HUDEP-2 (cell line): ENCODE measurements around the gene UBXN4.
A peak's percentile ranks its signal among the peaks of the same experiment; 100 is the strongest.
"Not testable (repeated sequence)": the region's sequence is repeated elsewhere in the genome, so short reads cannot be mapped to it uniquely, and the experiment has no call there.

Source experiments
- DNase-seq, 76 experiments: peaks; one replicate each; lab custom pipeline; 2025; ENCODE audit not compliant: unreplicated experiment in 76 of 76; lab: John Stamatoyannopoulos, UW

UBXN4 gene, protein sequence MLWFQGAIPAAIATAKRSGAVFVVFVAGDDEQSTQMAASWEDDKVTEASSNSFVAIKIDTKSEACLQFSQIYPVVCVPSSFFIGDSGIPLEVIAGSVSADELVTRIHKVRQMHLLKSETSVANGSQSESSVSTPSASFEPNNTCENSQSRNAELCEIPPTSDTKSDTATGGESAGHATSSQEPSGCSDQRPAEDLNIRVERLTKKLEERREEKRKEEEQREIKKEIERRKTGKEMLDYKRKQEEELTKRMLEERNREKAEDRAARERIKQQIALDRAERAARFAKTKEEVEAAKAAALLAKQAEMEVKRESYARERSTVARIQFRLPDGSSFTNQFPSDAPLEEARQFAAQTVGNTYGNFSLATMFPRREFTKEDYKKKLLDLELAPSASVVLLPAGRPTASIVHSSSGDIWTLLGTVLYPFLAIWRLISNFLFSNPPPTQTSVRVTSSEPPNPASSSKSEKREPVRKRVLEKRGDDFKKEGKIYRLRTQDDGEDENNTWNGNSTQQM

DNA sequence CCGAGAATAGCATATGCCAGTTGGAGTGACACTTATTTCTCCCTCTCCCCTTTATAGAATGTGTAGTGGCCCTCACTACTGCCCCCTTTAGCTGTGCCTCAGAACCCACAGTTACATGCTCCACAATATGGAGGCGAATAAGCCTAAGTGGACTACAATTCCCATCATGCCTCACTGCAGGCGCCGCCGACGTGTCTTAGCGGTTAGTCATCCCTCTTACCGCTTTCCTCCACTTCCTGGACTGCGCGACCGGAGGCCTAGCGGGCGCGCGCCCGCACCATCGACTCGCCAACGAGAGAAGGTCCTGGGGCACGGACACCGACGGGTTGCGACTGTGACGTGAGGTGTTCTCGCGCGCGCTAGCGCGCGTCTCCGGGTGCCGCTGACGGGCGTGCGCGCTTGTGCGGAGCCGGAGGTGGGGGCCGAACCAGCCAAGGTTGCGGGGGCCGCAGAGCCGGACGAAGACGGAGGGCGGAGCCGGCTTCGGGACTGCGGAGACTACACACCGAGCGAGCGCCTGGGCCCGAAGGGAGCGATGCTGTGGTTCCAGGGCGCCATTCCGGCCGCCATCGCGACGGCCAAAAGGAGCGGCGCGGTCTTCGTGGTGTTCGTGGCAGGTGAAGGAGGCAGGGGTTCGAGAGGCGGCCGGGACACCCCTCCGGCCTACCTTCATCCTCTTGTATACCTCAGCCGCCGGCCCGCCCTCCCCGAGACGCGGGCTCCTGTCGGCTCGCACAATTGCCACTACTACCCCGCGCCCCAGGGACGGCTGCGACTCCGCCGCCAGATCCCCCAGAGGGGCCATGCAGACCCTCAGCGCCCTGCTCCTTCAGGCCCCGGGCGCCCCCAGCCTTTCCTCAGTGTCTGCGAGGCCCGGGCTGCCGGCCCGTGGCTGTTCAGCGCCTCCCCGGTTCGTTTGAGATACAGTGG lies at the start of gene UBXN4:
Gene UBXN4, plus strand, starts transcription at position 461 of the 930 bp plus-strand sequence. Its CDS starts 75 bp downstream, at position 536.
- peak; percentile 19 to 97 (median 93) for DNase-seq

DNA sequence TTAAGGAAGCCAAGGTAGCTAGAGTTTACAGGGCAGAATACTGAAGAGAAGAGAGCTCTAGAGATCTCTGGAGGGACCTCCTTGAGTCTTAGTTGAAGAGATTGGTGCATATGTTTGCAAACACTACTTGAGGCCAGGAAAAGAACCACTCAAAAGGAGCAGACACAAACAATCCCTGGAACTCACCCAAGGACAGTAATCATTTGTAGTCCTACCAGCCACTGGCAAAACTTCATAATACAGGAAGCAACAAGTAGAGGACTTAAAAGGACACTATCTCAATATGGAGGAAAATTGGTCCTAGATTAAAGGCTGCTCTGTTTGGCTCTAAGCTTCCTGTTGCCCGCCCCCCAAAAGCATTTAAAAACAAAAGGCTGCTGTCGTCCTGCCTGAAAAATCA lies 46.9 kb upstream of the UBXN4 start:
- no peak for DNase-seq

DNA sequence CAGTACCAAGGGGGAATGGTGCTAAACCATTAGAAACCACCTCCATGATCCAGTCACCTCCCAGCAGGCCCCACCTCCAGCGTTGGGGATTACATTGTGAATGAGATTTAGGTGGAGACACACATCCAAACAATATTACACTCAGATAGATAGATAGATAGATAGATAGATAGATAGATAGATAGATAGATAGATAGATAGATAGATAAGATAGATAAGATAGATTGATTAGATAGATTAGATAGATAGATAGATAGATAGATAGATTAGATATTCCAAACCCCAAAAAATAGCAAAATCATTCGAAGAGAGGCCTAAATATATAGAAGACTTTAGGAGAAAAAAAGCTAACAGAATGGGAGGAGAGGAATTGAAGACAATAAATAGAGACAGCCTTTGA lies 42.8 kb upstream of the UBXN4 start:
- no peak for DNase-seq

DNA sequence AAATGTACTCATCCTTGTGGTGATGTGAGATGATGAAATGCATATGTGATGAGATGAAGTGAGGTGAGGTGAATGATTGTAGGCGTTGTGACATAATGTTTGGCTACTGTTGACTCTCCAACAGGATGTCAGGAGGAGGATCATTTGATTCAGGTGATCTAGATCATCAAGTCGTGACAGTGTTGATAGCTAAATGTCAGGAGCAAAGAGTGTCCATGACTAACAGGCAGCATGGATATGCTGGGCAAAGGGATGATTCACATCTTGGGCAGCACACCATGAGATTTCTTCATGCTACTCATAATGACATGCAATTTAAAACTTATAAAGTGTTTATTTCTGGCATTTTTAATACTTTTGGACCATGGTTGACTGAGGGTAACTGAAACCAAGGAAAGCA lies 40.2 kb upstream of the UBXN4 start:
- no peak for DNase-seq

DNA sequence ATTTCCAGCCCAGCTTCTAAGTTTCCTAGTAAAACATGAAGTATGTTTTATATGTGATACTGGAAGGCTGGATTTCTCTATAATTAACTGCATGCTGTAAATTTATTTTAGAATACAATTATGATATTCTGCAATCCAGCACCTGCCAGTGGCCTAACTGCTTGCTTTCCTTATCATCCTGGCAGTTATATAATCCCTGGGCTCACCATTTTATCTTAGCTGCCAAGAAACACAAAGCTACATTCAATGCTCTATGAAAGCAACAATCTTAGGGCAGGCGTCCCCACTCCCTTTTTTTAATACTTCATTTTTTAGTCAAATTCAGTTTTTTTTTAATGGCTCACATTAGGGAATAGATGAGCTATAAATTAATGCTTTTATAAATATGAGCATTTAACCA lies 38.4 kb upstream of the UBXN4 start:
- peak in 1 of 76 experiments; percentile 1 for DNase-seq

DNA sequence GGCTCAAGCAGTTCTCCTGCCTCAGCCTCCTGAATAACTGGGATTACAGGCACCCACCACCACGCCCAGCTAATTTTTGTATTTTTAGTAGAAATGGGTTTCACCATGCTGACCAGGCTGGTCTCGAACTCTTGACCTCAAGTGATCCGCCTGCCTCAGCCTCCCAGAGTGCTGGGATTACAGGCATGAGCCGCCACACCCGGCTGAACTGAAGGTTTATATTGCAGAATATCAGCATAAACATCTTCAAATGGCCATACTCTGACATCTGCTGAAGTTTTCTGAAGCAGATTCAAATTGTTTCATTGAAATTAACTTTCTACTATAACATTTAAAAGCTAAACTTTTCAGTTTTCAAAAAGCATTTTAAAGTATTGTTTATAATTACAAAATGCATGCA lies 37.6 kb upstream of the UBXN4 start:
- not testable (repeated sequence) for DNase-seq

DNA sequence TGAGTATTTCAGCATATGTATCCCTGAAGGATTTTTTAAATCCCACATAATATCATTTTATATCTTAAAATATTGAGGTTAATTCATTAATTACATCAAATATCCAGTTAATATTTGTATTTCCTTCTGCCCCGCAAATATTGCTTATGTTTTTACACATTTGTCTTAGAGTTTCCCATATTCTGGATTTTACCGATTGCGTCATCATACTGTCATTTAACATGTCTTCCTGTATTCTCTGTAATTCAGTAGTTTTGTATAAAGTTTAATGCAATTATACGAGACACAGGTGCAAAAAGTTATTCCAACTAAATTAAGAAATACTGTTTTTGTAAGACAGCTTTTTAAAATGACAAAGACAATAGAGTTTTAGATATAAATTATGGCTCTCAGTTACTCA lies 33.5 kb upstream of the UBXN4 start:
- DNase-seq, result no peak

DNA sequence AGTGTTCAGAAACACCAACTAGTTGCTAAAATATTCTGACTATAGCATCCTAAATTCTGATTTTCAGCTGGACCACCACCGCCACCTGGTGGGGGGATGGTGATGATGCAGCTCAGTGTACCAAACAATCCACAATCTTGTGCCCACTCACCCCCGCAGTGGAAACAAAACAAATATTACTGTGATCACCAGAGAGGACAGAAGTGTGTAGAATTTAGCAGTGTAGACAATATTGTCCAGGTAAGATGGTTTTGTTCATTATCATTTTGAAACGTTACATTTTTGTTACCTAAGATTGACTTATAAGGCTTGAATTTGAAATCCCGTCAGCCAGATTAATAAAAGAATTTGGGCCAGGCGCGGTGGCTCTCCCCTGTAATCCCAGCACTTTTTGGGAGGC lies 31.7 kb upstream of the UBXN4 start:
- DNase-seq, result peak in 51 of 76 experiments; percentile 2 to 58 (median 33)

DNA sequence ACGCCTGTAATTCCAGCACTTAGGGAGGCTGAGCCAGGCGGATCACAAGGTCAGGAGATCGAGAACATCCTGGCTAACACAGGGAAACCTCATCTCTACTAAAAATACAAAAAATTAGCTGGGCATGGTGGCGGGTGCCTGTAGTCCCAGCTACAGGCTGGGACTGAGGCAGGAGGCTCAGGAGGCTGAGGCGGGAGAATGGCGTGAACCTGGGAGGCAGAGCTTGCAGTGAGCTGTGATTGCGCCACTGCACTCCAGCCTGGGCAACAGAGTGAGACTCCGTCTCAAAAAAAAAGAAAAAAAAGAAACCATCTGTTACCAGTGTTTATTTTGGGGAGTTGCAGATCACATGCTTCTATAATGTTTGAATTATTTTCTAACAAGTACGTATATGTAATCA lies 26.6 kb upstream of the UBXN4 start:
- not testable (repeated sequence) for DNase-seq

DNA sequence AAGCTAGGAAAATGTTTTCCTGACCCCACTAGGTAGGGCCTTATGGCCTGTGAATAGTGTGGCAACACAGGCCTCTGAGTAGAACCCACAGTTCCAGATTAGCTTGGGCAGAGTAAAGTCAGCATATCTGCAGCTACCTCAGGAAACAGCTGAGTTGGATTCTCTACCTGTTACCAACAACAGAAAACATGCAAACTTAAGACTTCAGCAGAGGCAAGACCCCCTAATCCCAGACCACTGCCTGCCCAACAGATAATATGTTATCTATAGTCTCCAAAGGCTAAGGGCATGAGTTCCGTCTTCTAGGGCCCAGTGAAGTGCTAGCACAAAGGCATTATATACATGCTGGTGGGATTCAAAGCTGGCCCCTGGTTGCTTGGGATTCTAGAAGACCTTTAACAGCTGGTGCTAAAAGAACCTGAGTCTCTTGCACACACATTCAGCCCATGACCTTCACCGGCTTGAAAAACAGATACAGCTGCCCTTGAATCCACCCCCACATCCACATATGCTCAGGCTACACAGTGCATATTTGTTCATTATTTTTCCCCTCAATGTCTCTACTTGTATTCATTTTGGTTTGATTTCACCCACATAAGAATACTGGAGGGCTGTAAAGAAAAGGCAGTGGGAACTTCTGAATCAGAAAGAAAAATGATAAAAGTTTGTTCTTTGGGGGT lies 13.5 kb upstream of the UBXN4 start:
- peak in 1 of 76 experiments; percentile 1 for DNase-seq

DNA sequence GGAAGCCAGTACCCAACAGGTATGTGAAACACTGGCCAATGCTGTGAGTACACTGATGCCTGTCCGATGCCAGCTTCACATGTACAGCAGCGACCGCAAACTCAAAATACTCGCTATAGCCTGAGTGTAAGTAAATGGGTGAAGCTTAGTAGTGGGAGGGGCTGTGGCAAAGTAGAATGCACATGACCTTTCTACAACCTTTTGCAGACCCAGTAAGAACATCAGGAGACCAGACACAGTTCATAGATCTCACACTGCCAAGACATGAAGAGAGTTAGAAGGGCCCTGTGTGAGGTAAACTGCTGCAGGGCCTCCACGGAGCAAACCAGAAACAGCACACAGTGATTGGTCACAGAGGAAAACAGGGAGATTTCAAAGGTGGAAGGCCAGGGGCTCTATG lies 9.1 kb upstream of the UBXN4 start:
- no peak for DNase-seq

DNA sequence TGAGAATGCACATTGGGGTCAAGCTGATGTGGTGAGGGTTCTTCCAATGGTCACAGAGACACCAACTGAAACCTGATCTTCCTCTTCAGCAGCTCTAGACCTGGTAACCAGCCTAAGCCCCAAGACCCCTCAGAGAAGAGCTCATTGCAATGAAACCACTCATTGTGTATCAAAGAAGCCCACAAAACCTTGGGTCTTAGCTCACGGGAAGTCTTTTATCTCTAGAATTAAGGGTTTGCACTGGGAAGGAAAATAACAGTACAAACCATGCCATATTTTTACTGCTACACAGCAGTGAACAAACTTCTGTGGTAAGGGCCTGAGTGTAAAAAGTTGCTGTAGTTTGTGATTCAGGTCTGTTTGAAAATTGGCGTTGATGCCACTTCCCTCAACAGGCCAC lies 8.6 kb upstream of the UBXN4 start:
- DNase-seq, result no peak

DNA sequence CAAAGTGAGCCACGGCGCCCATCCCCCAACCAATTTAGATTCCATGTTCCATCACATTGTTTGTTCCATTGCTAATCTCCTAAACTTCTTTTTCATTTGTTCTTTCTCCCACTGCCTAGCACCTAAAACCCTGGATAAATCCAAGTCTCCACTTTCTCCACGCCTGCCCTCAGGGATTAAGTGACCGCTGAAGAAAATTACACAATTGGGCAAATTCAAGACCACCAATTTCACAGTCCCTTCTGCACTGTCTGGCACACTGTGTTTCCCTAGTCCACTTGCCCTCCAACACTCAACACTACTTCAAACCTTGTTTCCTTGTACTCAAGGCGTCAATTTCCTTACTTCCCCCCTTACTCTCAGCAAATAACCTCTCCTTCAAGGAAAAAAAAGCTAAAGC lies 5.1 kb upstream of the UBXN4 start:
- DNase-seq, result no peak

DNA sequence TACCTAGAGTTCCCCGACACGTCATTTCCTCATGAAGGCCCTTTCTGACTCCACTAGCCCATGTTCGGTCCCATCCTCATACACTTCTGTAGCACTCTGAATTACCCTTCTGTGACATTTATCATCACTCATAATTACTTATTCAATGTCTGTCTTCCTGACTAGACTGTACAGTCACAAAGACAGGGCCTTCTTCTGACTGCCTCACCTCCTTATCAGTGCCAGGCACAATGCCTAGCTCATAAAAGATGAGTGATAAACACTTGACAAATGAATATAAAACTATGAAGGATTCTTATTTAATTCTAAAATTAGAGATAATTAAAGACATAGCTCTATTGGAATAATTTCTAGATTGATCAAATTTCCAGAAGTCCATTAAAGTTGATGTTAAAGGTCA lies 1.4 kb upstream of the UBXN4 start:
- DNase-seq, result peak in 28 of 76 experiments; percentile 1 to 54 (median 8)

DNA sequence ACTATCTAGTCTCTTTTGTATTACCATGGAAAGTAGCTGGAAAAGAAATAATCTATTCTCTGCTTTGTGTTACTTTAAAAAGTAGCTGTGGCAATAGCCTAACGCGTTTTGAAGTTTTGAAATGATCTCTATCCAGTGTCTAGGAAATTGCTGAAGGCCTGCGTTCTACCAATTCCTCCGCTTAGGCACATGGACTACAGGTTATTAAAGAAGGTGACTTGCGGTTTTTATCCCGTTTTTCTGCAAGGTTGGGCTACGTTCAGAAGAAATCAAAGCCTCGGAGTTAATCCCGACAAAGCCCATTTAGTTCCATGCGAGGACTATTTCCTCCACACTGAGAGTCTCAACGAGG lies 636 bp upstream of the UBXN4 start:
- no peak for DNase-seq

DNA sequence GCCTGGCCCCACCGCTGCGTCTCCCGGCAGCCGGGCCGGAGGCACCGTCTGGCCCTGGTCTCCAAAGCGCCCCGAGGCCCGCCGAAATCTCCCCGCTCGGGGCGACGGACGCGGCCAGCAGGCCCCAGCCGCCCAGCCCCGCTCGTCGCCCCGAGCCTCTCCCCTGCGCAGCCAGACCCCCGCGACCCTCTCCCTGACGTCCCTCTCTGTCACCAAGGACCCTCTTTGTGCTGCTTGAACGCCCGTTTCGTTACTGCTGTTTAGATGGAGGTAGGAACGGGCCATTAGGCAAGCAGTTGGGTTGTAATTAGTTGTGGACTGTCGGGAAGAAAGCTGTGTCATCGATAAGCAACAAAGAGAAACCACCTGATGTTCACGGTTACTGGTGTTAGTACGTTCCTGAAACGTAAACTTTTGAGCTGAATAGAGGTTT lies 686 bp downstream of the UBXN4 start:
- peak in 30 of 76 experiments; percentile 2 to 58 (median 23) for DNase-seq

DNA sequence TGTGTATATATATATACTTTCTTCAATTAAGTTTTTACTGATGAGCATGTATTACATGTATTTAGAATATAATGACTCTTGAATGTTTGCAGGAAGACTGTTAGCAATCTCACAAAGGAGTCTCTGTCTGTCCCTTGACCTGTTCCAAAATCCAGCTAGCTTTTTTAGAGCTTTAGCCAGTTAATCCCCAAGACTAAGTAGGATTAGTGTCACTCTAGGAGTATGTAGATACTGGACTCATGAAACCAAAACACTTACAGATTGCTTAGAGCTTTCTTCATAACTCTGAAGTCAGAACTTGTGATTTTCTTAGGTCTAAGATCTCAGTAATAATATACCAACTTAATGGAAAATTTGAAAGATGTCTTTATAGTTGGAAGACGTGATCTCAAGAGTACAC lies 2.2 kb downstream of the UBXN4 start:
- no peak for DNase-seq

DNA sequence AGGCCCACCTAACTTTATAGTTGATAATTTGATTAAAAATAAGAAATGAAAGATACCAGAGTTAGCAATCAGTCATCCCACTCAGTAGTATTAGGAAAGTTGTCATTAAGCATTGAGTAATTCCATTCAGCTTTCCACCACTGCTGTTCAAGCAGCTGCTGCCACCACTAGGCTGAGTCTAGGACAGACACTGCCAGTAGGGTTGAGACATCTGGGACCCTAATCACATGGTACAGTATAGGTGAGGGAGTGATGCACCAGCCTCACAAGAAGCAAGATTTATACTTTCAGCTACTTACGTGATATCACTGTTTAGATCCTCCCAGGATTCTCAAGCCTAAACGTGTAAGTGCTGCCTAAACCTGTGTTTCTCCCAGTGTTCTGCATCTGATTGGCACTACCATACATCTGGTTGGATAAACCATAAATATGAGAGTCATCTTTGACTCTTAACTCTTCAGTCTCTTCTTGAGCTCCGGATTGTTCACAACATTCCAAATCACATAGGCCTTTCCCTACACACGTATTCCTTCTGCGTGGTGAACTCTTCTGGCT lies 3.2 kb downstream of the UBXN4 start:
- DNase-seq, result peak in 27 of 76 experiments; percentile 2 to 59 (median 12)

DNA sequence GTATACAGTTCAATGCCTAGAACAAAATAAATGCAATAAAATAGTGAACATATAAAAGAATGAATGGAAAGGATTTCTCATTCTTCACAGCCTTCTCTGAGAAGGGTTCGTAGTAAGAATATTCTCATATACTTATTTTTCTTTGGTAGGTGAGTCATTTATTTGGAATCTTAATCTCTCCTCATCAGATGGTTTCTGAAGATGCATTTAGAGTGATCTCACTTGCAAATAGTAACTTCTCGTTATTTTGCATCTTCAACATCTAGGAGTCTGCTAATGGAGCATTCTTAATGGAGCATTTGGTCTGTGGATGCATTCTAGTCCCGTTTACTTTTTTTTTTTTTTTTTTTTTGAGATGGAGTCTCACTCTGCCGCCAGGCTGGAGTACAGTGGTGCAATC lies 3.9 kb downstream of the UBXN4 start:
- DNase-seq, result no peak

DNA sequence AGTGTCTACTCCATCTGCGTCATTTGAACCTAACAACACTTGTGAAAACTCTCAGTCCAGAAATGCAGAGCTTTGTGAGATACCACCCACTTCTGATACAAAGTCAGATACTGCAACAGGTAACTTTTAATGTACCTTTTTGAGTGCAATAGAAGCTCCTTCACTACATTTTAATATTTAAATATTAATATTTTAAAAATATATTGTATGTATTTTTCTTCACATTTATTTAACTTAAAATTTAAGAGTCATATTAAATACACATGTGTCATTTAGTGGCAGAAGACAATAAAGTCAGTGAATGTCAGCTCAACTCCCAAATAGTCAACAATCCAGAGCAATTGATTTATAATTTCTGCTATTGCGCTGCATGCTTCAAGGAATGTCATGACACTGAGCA lies 13.9 kb downstream of the UBXN4 start:
- DNase-seq, result no peak

DNA sequence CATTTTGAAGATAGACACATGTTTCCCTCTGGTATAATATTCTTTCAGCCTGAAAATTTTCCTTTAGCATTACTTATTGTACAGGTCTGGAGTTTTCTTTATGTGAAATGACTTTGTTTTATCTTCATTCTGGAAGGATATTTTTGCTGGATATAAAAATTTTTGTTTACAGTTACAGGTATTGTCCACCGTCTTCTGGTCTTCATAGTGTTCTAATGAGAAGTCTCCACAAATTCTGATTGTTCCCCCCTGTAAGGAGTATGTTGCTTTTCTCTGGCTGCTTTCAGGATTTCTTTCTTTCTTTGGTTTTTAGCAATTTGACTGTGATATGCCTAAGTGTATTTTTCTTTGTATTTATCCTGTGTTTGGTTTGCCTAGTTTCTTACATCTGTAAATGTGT lies 15.0 kb downstream of the UBXN4 start:
- no peak for DNase-seq
